Psoas muscle (tissue), 8 donors: Measurements from ENCODE around the gene C22orf39. TPM values are rescaled to one million over a fixed set of nuclear protein-coding genes. Genes with fewer than 3 reads are reported as not detected.

Experiments
- ATAC-seq, 4 donors: fragments of 200-7000 bp; cut with Tn5 transposase; one replicate each; pipeline ENCODE4 v1.9.1; 2020; ENCODE audit warnings: moderate library complexity in 3 of 4, mild to moderate bottlenecking in 2 of 4
- DNase-seq, 2 donors: peaks; one replicate each; pipeline ENCODE4 v3.0.0-alpha.2; 2020
- H3K27ac ChIP-seq: fragments of 200-600 bp; one replicate; pipeline ENCODE4 v1.8.0; 2022
- H3K27me3 ChIP-seq, 3 donors: fragments of 200-600 bp in 1 of 3; one replicate each; pipeline versions ENCODE4 v1.6.1 to v1.8.0; 2013 to 2022; ENCODE audit warnings: low read length in 2 of 3, mild to moderate bottlenecking in 2 of 3, moderate library complexity in 1 of 3; ENCODE audit not compliant: insufficient read depth in 3 of 3
- H3K36me3 ChIP-seq, 2 donors: fragments of 200-600 bp in 1 of 2; one replicate each; pipeline versions ENCODE4 v1.6.1 to v1.8.0; 2013 to 2022; ENCODE audit warnings: low read depth in 1 of 2, mild to moderate bottlenecking in 1 of 2, moderate library complexity in 1 of 2; ENCODE audit not compliant: insufficient read depth in 1 of 2
- H3K4me1 ChIP-seq: fragments of 200-600 bp; one replicate; pipeline ENCODE4 v1.8.0; 2022
- H3K4me3 ChIP-seq: fragments of 200-600 bp; one replicate; pipeline ENCODE4 v1.8.0; 2022; ENCODE audit warnings: mild to moderate bottlenecking
- H3K9me3 ChIP-seq: fragments of 200-600 bp; one replicate; pipeline ENCODE4 v1.8.0; 2022
- WGBS, 3 donors: extraction: QIAGEN DNeasy Blood & Tissue Kit; methylation state at CpG; one replicate each; pipeline versions ENCODE4 v1.1.6 to v1.1.7; 2013; 5-methylcytosine and 5-hydroxymethylcytosine counted together
- intact Hi-C, 2 donors: fragments of 100-400 bp; cut with DNase I; formaldehyde crosslinking; loops; one replicate each; pipeline versions ENCODE4 v1.11.0 to v1.14.2; 2022
- polyA plus RNA-seq, 3 donors: library from polyadenylated mRNA; stranded (reverse); fragments of 200-250 nt; gene quantifications; one replicate each; pipeline ENCODE4 v1.2.3, GENCODE V29; 2013
- total RNA-seq, 4 donors: library from RNA; stranded (reverse); fragmentation: NEBNext Ultra II Directional in 2 of 4; extraction: Animal tissue kit (Norgen Biotek cat#: 25700) in 2 of 4; gene quantifications; one replicate each; pipeline versions ENCODE4 v1.2.1 to v1.2.4, GENCODE V29; 2021 to 2023
- TF ChIP-seq, protein P1 (sequence below): fragments of 200-600 bp; IDR thresholded peaks from one replicate; pipeline ENCODE4 v1.8.0; 2022; ENCODE audit warnings: antibody characterized with exemption
- donor health status: healthy with polysubstance abuse.
- donor health status: DM: no; HTN: no; CAD: no; lungs with moderate emphysema.
- donor health status: Bipolar disorder and iron deficiency.
- donor health status: healthy.
- donor health status: DM: yes; HTN: yes; CAD: no.
- donor health status: DM: no; HTN: no; CAD: no.
- donor health status: DM: no; HTN: no; CAD: no.
- donor health status: DM: yes; HTN: yes; CAD: no.

C22orf39 gene
- total and polyA plus RNA-seq, 7 donors = 60.9 to 104 (median 88.7) TPM

DNA sequence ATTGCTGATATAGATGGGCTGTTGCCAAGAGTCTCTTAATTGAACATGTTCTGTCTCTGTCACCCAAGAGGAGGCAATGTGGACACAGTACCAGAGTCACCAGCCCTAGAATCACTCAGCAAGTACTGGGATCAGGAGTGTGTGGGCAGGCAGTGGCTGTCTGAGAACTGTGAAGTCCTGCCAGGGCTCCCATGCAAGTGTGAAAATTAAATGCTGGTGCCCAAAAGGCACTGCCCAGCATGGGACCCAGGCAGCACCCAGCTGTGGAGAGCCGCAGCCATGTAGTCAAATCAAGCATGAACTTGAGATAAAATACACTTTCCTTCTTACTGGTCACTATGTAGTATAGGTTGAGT, 35.8 kb downstream of the C22orf39 start:
- Histone ChIP-seq H3K27ac (no peak overlapping the region), H3K36me3 (peaks cover 7 to 40% of the 10 kb centered on the region in 2 donors), H3K4me3 (no peak overlapping the region), H3K27me3 (no peaks in the 10 kb centered on the region), H3K4me1 (peaks cover 8% of the 10 kb centered on the region), H3K9me3 (no peaks in the 10 kb centered on the region)
- DNase-seq = no peak
- ATAC-seq = peak in 1 of 4 donors; percentile 16
- 89 to 100% (median 91%) methylated on average over 1 of the region's 1 CpG for WGBS, 3 donors
- TF ChIP-seq, protein P1, sequence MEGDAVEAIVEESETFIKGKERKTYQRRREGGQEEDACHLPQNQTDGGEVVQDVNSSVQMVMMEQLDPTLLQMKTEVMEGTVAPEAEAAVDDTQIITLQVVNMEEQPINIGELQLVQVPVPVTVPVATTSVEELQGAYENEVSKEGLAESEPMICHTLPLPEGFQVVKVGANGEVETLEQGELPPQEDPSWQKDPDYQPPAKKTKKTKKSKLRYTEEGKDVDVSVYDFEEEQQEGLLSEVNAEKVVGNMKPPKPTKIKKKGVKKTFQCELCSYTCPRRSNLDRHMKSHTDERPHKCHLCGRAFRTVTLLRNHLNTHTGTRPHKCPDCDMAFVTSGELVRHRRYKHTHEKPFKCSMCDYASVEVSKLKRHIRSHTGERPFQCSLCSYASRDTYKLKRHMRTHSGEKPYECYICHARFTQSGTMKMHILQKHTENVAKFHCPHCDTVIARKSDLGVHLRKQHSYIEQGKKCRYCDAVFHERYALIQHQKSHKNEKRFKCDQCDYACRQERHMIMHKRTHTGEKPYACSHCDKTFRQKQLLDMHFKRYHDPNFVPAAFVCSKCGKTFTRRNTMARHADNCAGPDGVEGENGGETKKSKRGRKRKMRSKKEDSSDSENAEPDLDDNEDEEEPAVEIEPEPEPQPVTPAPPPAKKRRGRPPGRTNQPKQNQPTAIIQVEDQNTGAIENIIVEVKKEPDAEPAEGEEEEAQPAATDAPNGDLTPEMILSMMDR = no peak
- intact Hi-C loops = no loop called here

GRCh38 chr22:19410941-19411689, 36.4 kb downstream of the C22orf39 start:
- H3K4me1 ChIP-seq = peaks cover 8% of the 10 kb centered on the region
- no peak overlapping the region for H3K4me3 ChIP-seq
- DNase-seq (no peak), ATAC-seq (peak; percentile 53 to 88 (median 81))
- no peaks in the 10 kb centered on the region for H3K9me3 ChIP-seq
- intact Hi-C loops = no loop called here
- peaks cover 12 to 42% of the 10 kb centered on the region in 2 donors for H3K36me3 ChIP-seq
- no peak overlapping the region for H3K27ac ChIP-seq
- TF ChIP-seq, protein P1 = no peak
- H3K27me3 ChIP-seq = no peaks in the 10 kb centered on the region
- 59 to 72% (median 66%) methylated on average over 6 of the region's 6 CpGs for WGBS, 3 donors

DNA sequence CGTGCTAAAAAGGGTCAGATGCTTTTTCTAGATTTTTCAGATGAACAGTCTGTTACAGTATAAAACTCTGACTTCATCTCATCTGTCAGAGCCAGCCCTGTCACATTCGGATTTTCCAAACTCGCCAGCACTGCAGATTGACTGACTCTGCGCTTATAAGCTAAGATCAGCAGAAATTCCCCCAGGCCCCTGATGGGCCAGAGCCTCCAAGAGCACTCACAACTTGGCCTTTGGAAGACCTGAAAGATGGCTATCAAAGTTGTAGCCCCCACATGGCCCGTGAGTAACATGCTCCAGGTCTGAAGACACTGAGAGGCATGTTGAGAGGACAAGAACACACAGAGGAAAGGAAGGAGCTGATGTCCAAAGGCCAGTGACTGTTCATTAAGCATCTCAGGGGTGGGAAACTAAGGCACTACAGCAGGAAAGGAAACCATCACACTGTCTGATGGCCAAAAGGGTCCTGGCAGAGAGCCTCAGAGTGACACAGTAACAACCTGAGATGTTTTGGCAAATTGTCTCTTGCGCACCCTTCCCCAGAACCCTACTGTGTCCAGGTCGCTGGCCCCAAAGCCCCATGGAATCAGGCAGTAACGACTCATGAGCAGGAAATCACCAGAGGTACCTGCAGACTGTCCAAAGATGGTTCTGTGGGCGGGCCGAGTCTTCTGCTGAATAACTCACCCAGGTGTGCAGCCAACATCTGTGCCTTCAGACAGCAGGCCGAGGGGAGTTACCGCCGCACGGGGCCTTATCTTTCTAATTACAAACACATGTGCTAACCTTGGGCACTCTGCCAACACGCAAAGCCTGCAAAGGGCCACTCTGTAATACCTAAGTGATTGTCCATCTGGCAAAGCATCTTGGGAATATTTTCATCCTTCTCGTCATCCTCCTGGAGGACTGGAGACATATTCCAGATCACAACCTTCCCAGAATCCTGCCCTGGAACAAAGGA, 39.6 kb downstream of the C22orf39 start:
- intact Hi-C loops = no loop called here
- H3K36me3 ChIP-seq = peaks cover 12 to 65% of the 10 kb centered on the region in 2 donors
- 71 to 76% (median 73%) methylated on average over 16 of the region's 16 CpGs for WGBS, 3 donors

GRCh38 chr22:19406846-19407245, 40.7 kb downstream of the C22orf39 start:
- Histone ChIP-seq H3K27me3 (no peaks in the 10 kb centered on the region), H3K36me3 (peaks cover 14 to 67% of the 10 kb centered on the region in 2 donors), H3K4me1 (peaks cover 8% of the 10 kb centered on the region), H3K9me3 (no peaks in the 10 kb centered on the region), H3K4me3 (no peak overlapping the region), H3K27ac (no peak overlapping the region)
- ATAC-seq = peak in 1 of 4 donors; percentile 22
- 83 to 89% (median 84%) methylated on average over 4 of the region's 4 CpGs for WGBS, 3 donors
- TF ChIP-seq, protein P1 = no peak
- intact Hi-C loops = no loop called here
- DNase-seq = no peak

More for the DNA sequence above, 39.6 kb downstream of the C22orf39 start:
- Histone ChIP-seq H3K4me3 (no peak overlapping the region), H3K27me3 (no peaks in the 10 kb centered on the region), H3K9me3 (no peaks in the 10 kb centered on the region), H3K27ac (no peak overlapping the region), H3K4me1 (peaks cover 8% of the 10 kb centered on the region)
- ATAC-seq = no peak
- no peak for DNase-seq
- TF ChIP-seq, protein P1 = no peak
